GM13976 (cell line): Measurements from ENCODE around the gene CIDEC.

ENCODE experiments used
- DNase-seq: peaks from one replicate; pipeline ENCODE4 v3.0.0; 2012; ENCODE audit warnings: low spot score
- in situ Hi-C: fragments of 300-500 bp; cut with MboI; formaldehyde crosslinking; loops from one replicate; pipeline ENCODE4 v1.12.0; 2022; ENCODE audit warnings: low sequenced_read_pairs, mixed read lengths, inconsistent platforms; ENCODE audit not compliant: unreplicated experiment
- TF ChIP-seq, protein P1 (sequence below): IDR thresholded peaks from 2 replicates; pipeline ENCODE4 v1.5.1; 2012; ENCODE audit warnings: borderline replicate concordance, mild to moderate bottlenecking; ENCODE audit not compliant: insufficient read depth; ENCODE audit errors: extremely low read depth, missing control alignments, control extremely low read depth

Gene CIDEC

DNA sequence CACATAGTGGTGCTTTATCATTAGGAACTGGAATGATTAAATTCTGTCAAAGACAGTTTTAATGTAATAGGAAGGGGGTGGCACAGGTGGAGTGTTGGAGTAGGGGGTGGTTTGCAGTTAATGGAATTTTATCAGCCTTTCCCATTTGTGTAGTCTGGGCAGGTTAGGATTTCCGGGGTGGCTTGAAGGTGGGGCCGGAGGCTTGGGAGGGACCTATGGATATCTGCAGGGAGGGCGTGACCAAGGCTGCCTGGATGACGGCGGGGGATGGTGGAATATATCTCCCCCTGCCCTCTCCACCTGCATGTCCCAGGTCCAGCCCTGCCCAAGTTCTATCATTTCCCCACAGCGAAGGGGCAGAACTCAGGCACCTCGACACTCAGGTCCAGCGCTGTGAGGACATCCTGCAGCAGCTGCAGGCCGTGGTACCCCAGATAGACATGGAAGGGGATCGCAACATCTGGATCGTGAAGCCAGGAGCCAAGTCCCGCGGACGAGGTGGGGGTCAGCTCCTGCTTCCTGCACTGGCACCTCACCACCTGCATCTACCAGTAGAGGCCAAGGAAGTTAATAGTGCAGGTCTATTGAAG is 54.5 kb downstream of the CIDEC start:
- no peak for DNase-seq
- in situ Hi-C loops, result no loop called here
- TF ChIP-seq, protein P1, sequence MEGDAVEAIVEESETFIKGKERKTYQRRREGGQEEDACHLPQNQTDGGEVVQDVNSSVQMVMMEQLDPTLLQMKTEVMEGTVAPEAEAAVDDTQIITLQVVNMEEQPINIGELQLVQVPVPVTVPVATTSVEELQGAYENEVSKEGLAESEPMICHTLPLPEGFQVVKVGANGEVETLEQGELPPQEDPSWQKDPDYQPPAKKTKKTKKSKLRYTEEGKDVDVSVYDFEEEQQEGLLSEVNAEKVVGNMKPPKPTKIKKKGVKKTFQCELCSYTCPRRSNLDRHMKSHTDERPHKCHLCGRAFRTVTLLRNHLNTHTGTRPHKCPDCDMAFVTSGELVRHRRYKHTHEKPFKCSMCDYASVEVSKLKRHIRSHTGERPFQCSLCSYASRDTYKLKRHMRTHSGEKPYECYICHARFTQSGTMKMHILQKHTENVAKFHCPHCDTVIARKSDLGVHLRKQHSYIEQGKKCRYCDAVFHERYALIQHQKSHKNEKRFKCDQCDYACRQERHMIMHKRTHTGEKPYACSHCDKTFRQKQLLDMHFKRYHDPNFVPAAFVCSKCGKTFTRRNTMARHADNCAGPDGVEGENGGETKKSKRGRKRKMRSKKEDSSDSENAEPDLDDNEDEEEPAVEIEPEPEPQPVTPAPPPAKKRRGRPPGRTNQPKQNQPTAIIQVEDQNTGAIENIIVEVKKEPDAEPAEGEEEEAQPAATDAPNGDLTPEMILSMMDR, result no peak

GRCh38 chr3:9820946-9821345 is 59.1 kb downstream of the CIDEC start:
- DNase-seq, result no peak
- TF ChIP-seq, protein P1, result no peak
- in situ Hi-C loops, result no loop called here

- TF ChIP-seq, protein P1, result no peak
- DNase-seq, result no peak
- in situ Hi-C loops, result no loop called here
Observed at GRCh38 chr3:9820543-9820942, 59.5 kb downstream of the CIDEC start.

DNA sequence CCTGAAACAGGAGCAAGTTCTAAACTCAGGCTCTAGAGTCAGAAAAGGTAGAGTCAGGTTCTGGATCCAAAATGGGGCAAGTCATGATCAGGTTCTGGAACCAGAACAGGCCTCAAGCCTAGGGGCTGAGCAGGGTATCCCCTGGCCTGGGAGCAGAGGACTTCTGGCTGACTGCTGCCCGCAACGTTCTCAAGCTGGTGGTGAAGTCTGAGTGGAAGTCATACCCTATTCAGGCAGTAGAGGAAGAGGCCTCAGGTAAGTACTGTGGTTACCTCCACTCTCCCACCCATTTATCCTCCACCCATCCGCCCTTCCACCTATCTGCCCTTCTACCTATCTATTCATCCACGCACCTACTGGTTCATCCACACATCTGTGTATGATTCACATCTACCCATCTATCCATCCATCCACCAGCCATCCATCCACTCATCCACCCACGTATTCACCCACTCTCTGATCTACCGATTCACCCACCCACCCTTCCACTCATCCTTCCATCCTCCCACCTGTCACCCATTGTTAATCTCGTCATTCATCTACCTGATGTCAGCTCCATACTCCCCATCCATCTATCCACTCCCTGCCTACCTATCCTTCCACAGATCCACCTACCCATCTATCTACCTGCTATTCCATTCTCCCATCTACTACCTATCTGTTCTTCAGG is 61.3 kb downstream of the CIDEC start:
- DNase-seq, result no peak
- in situ Hi-C loops, result no loop called here
- TF ChIP-seq, protein P1, result no peak

DNA sequence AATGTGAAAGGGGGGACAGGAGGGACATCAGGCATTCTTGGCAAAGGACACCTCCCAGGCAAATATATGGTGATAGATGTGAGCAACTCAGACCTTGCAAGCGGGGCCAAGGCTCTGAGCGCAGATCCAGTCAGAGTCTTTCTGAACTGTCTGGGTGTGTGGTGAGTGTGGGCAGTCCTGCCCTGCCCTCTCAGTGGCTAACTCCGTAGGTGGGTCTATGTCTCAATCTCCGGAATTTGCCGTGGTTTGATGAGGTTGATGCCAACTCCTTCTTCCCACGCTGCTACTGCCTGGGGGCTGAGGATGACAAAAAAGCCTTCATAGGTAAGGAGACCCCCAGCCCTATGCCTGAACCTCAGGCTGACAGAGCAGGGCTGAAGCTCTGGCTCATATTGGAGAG is 62.6 kb downstream of the CIDEC start:
- no peak for DNase-seq
- in situ Hi-C loops, result no loop called here
- TF ChIP-seq, protein P1, result no peak
